ENCODE measurements around the gene FAM83G. TPM values are rescaled to one million over a fixed set of nuclear protein-coding genes. Genes with fewer than 3 reads are reported as not detected.
"Not testable (repeated sequence)": the region's sequence is repeated elsewhere in the genome, so short reads cannot be mapped to it uniquely, and the experiment has no call there.

Gene FAM83G
- total RNA-seq, 4 donors from 2014 or later: 3.7 to 16.7 (median 11.8) TPM

- intact Hi-C loops (cut with DNase I): no loop called here
- no peak overlapping the region for H3K4me3 ChIP-seq
- WGBS: 63% methylated on average over 11 of the region's 22 CpGs
- no peaks in the 10 kb centered on the region for H3K27me3 ChIP-seq
- H3K27ac ChIP-seq (replicated peaks in 1 of 4): no peak overlapping the region
- TF ChIP-seq POLR2AphosphoS5 (IDR thresholded peaks at IDR 0.05) (no peak), EP300 (IDR thresholded peaks at IDR 0.05) (no peak), CTCF (IDR thresholded peaks at IDR 0.05) (no peak), POLR2A (IDR thresholded peaks at IDR 0.05; ENCODE audit: low read depth) (no peak)
- H3K36me3 ChIP-seq: no peaks in the 10 kb centered on the region
- DNase-seq (ENCODE audit: extremely low spot score): no peak
- peaks cover 0 to 16% (median 15%) of the 10 kb centered on the region in 4 donors for H3K4me1 ChIP-seq
- H3K9me3 ChIP-seq: no peaks in the 10 kb centered on the region
Measured at GRCh38 chr17:18959071-18959844, 45.3 kb downstream of the FAM83G start.

GRCh38 chr17:18958611-18959010, 46.0 kb downstream of the FAM83G start:
- intact Hi-C loops (cut with DNase I): no loop called here

GRCh38 chr17:18957831-18958230, 46.7 kb downstream of the FAM83G start:
- intact Hi-C loops (cut with DNase I): no loop called here
- Histone ChIP-seq H3K9me3 (no peaks in the 10 kb centered on the region), H3K36me3 (no peaks in the 10 kb centered on the region), H3K27ac (replicated peaks in 1 of 4) (no peak overlapping the region), H3K4me3 (no peak overlapping the region), H3K4me1 (peaks cover 0 to 16% (median 15%) of the 10 kb centered on the region in 4 donors), H3K27me3 (no peaks in the 10 kb centered on the region)
- DNase-seq (ENCODE audit: extremely low spot score): no peak
- WGBS: 85% methylated on average over 4 of the region's 4 CpGs
- TF ChIP-seq POLR2A (IDR thresholded peaks at IDR 0.05; ENCODE audit: low read depth) (no peak), CTCF (IDR thresholded peaks at IDR 0.05) (no peak), EP300 (IDR thresholded peaks at IDR 0.05) (no peak), POLR2AphosphoS5 (IDR thresholded peaks at IDR 0.05) (no peak)

More at GRCh38 chr17:18958611-18959010, 46.0 kb downstream of the FAM83G start:
- Histone ChIP-seq H3K27ac (replicated peaks in 1 of 4) (no peak overlapping the region), H3K4me3 (no peak overlapping the region), H3K4me1 (peaks cover 0 to 16% (median 15%) of the 10 kb centered on the region in 4 donors), H3K27me3 (no peaks in the 10 kb centered on the region), H3K9me3 (no peaks in the 10 kb centered on the region), H3K36me3 (no peaks in the 10 kb centered on the region)
- TF ChIP-seq EP300 (IDR thresholded peaks at IDR 0.05) (no peak), CTCF (IDR thresholded peaks at IDR 0.05) (no peak), POLR2A (IDR thresholded peaks at IDR 0.05; ENCODE audit: low read depth) (no peak), POLR2AphosphoS5 (IDR thresholded peaks at IDR 0.05) (no peak)
- no peak for DNase-seq (ENCODE audit: extremely low spot score)
- WGBS: 86% methylated on average over 11 of the region's 11 CpGs

GRCh38 chr17:18956581-18956980, 48.0 kb downstream of the FAM83G start:
- Histone ChIP-seq H3K9me3 (no peaks in the 10 kb centered on the region), H3K4me3 (no peak overlapping the region), H3K27ac (replicated peaks in 1 of 4) (no peak overlapping the region), H3K36me3 (no peaks in the 10 kb centered on the region), H3K4me1 (peaks cover 0 to 10% (median 9%) of the 10 kb centered on the region in 4 donors), H3K27me3 (no peaks in the 10 kb centered on the region)
- WGBS: 92% methylated on average over 3 of the region's 3 CpGs
- no peak for DNase-seq (ENCODE audit: extremely low spot score)
- TF ChIP-seq POLR2AphosphoS5 (IDR thresholded peaks at IDR 0.05): no peak
- TF ChIP-seq POLR2A (IDR thresholded peaks at IDR 0.05; ENCODE audit: low read depth): no peak
- no peak for TF ChIP-seq CTCF (IDR thresholded peaks at IDR 0.05)
- TF ChIP-seq EP300 (IDR thresholded peaks at IDR 0.05): no peak
- intact Hi-C loops (cut with DNase I): no loop called here

GRCh38 chr17:18956021-18956420, 48.5 kb downstream of the FAM83G start:
- H3K27ac ChIP-seq (replicated peaks in 1 of 4); H3K9me3 ChIP-seq; intact Hi-C loops (cut with DNase I); DNase-seq (ENCODE audit: extremely low spot score); H3K4me1 ChIP-seq; H3K27me3 ChIP-seq; H3K36me3 ChIP-seq; H3K4me3 ChIP-seq: not testable (repeated sequence)
- WGBS: over 99% methylated on average over 6 of the region's 6 CpGs
